ENCODE results near the gene MAB21L1. TPM values are rescaled to one million over a fixed set of nuclear protein-coding genes. Genes with fewer than 3 reads are reported as not detected.
A peak's percentile ranks its signal among the peaks of the same experiment; 100 is the strongest.

Gene MAB21L1
- total RNA-seq, 1 donor from 2014 or later, result 0.21 TPM

GRCh38 chr13:35474496-35475211 lies 1.8 kb downstream of the MAB21L1 start:
- DNase-seq (ENCODE audit: low read depth, low spot score), result no peak
- no peak for TF ChIP-seq CTCF (conservative IDR thresholded peaks at IDR 0.05)
- H3K9me3 Mint-ChIP-seq, result no peaks in the 10 kb centered on the region
- peaks cover 2% of the 10 kb centered on the region for H3K36me3 Mint-ChIP-seq (ENCODE audit: low read depth)
- H3K4me3 Mint-ChIP-seq, result peak overlapping the region; percentile 82
- no peak overlapping the region for H3K27ac Mint-ChIP-seq (ENCODE audit: unreplicated experiment)
- H3K4me1 Mint-ChIP-seq, result peaks cover 56% of the 10 kb centered on the region
- peaks cover 99% of the 10 kb centered on the region for H3K27me3 Mint-ChIP-seq (ENCODE audit: low read depth)

GRCh38 chr13:35473802-35474201 lies 2.7 kb downstream of the MAB21L1 start:
- no peak for DNase-seq (ENCODE audit: low read depth, low spot score)
- peaks cover 97% of the 10 kb centered on the region for H3K27me3 Mint-ChIP-seq (ENCODE audit: low read depth)
- peaks cover 2% of the 10 kb centered on the region for H3K36me3 Mint-ChIP-seq (ENCODE audit: low read depth)
- peaks cover 51% of the 10 kb centered on the region for H3K4me1 Mint-ChIP-seq
- H3K9me3 Mint-ChIP-seq, result no peaks in the 10 kb centered on the region
- no peak for TF ChIP-seq CTCF (conservative IDR thresholded peaks at IDR 0.05)
- H3K27ac Mint-ChIP-seq (ENCODE audit: unreplicated experiment), result no peak overlapping the region
- H3K4me3 Mint-ChIP-seq, result no peak overlapping the region

GRCh38 chr13:35473206-35473775 lies 3.2 kb downstream of the MAB21L1 start:
- no peak overlapping the region for H3K4me3 Mint-ChIP-seq
- peaks cover 46% of the 10 kb centered on the region for H3K4me1 Mint-ChIP-seq
- peaks cover 97% of the 10 kb centered on the region for H3K27me3 Mint-ChIP-seq (ENCODE audit: low read depth)

GRCh38 chr13:35472323-35472881 lies 4.1 kb downstream of the MAB21L1 start:
- Mint-ChIP-seq H3K4me3 (no peak overlapping the region), H3K9me3 (no peaks in the 10 kb centered on the region), H3K27ac (ENCODE audit: unreplicated experiment) (no peak overlapping the region), H3K4me1 (peaks cover 44% of the 10 kb centered on the region), H3K27me3 (ENCODE audit: low read depth) (peaks cover 92% of the 10 kb centered on the region), H3K36me3 (ENCODE audit: low read depth) (peaks cover 2% of the 10 kb centered on the region)
- no peak for TF ChIP-seq CTCF (conservative IDR thresholded peaks at IDR 0.05)
- no peak for DNase-seq (ENCODE audit: low read depth, low spot score)

More at GRCh38 chr13:35473206-35473775, 3.2 kb downstream of the MAB21L1 start:
- no peaks in the 10 kb centered on the region for H3K9me3 Mint-ChIP-seq
- no peak for DNase-seq (ENCODE audit: low read depth, low spot score)
- TF ChIP-seq CTCF (conservative IDR thresholded peaks at IDR 0.05), result no peak
- H3K36me3 Mint-ChIP-seq (ENCODE audit: low read depth), result peaks cover 2% of the 10 kb centered on the region
- no peak overlapping the region for H3K27ac Mint-ChIP-seq (ENCODE audit: unreplicated experiment)

GRCh38 chr13:35471706-35472322 lies 4.7 kb downstream of the MAB21L1 start:
- Mint-ChIP-seq H3K4me3 (peak overlapping the region; percentile 45), H3K27ac (ENCODE audit: unreplicated experiment) (no peak overlapping the region), H3K27me3 (ENCODE audit: low read depth) (peaks cover 86% of the 10 kb centered on the region), H3K36me3 (ENCODE audit: low read depth) (peaks cover 2% of the 10 kb centered on the region), H3K9me3 (no peaks in the 10 kb centered on the region), H3K4me1 (peaks cover 42% of the 10 kb centered on the region)
- TF ChIP-seq CTCF (conservative IDR thresholded peaks at IDR 0.05), result no peak
- peak; percentile 23 for DNase-seq (ENCODE audit: low read depth, low spot score)

Measured in neural crest cell (in vitro differentiated cells).